GM19395 (cell line): ENCODE data around the gene FBXL15.

Source experiments
- ATAC-seq: cut with Tn5 transposase; IDR thresholded peaks from one replicate; pipeline ENCODE4 v1.9.1; 2021; ENCODE audit warnings: mild to moderate bottlenecking, moderate library complexity; ENCODE audit not compliant: unreplicated experiment

Gene FBXL15

DNA sequence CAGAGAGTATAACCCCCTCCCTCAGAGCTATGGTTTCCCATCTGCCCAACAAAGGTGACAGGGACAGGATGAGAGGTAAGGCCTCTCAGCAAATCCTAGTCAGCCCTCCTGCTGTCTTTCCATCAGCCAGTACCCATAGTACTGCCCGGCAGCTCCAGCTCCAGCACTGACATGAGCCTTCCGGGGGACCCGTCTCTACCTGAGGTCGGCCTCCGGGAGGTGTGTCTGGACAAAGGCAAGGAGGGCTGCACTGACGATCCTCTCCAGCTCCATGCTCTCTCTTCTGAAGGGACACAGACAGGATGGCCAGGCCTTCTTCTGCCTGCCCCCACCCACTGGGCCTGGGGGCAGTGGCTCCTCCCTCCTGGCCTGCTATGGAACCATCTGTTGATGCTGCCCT lies 4.3 kb downstream of the FBXL15 start:
- no peak for ATAC-seq

DNA sequence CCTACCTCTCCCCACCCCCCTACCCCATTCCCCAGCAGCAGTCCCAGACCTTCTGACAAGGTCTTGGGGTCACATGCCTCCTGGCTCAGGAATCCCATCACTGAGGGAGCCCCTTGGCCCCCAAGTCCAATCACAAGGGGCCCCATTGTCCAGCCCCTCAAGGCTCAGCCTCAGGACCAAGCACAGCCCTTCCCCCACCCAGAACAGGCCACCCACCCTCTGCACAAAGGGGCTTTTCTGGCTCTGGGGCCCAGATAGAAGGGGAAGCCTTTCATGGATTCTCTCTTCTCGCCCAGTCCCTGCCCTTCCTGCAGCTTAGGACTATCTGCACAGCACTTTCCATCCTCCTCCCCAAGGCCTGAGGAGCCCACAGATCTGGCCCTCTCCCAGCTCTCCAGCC lies 4.8 kb downstream of the FBXL15 start:
- no peak for ATAC-seq

DNA sequence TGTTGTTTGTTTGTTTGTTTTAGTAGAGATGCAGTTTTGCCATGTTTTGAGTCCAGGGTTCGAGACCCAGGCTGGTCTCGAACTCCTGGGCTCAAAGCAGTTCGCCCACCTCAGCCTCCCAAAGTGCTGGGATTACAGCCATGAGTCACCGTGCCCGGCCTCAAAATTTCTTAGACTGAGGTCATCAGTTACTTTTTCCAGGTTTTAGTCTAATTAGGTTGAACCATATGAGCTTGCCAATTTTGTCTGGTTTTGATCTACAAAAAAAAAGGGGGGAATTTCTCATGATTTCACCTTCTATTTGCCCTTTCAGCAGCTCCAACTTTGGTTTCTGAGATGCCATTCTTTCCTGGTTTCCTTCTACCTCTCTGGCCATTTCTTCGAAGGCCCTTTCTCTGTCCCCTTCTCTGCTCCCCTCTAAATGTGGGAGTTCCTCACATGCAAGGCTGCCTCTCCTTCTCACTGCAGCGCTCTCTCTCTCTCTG lies 6.2 kb downstream of the FBXL15 start:
- no peak for ATAC-seq

DNA sequence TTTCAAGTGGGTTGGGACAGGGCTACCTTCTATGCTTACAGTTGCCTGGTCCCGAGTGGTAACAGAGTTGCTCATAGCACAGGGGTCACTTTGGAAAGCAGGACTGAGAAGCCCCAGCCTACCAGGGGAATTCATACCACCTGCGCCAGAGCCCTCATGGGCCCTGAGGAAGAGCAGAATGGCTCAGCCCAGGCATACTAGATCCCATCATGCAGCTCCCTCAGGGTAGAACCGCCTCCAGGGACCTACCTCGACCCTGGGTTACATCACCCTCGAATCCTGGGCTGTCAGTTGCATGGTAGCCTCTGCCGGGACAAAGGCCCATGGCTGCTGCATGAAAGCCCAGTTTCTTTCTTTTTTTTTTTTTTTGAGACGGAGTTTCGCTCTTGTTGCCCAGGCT lies 8.8 kb downstream of the FBXL15 start:
- ATAC-seq: no peak

DNA sequence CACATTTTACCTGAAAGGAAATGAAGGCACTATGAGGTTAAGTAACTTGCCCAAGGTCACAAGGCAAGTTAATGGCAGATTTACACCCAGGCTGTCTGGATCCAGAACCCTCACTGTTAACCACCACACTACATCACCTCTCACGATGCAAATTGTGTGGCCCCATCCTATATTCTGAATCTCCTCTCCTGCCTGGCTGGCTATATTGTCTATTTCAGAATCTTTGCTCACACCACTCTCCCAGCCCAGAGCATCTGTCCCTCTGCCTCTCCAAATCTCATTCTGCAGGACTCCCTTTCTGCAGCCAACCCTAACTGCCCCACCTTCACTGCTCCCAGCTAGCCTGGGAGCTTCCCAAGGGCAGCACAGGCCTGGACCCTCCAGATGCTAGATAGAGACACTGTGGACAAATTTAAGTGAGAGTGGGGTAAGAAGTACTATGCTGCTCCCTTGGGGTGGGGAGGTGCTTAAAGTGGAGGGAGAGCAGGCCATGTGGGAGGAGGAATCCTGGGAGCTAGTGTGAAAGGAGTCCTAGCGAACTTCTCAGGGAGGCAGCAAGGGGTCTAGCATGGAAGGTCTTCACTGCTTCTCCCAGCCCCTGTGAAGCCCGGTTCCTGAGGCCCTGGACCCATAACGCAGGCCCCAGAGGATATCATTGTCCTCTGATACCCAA lies 11.0 kb downstream of the FBXL15 start:
- ATAC-seq: no peak

DNA sequence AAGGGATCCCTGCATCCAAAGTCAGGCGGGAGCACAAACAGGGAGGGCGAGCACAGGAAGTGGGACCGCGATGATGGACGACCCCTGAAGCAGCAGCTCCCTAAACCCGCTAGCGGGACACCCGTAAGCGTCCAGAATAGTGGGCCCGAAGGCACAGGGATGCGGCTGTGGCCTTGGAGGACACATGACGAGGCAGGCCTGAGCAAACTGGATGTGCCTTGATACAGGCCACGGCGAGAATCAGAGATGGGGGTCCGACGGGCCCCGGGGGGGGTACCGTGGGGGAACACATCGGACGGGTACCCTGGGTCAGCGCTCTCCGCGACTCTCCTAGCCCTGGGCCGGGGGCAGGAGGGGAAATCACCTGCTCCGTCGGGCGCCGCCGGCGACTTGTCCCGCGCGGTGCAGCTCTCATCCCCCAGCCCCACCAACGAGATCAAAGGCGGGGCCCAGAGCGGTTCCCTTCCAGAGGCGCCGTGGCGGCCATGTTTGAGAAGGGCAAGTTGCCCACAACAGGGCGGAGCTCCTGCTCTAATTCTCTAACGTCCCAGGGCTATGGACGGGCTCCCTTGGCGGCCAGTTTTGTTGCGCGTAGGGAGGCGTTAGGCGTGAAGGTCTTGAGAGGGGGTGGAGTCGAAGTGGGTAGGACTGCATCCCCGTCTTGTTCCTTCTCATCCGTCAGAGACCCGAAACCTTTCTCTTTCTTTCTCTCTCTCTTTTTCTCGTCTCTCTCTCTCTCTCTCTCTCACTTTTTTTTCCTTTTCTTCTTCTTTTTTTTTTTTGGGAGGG lies 11.7 kb downstream of the FBXL15 start, which contains the start of gene CUEDC2:
Gene CUEDC2 (minus strand): TSS at position 413 of the 789 bp plus-strand sequence. CDS start 7,386 bp downstream, outside the sequence.
- ATAC-seq: peak; percentile 94

DNA sequence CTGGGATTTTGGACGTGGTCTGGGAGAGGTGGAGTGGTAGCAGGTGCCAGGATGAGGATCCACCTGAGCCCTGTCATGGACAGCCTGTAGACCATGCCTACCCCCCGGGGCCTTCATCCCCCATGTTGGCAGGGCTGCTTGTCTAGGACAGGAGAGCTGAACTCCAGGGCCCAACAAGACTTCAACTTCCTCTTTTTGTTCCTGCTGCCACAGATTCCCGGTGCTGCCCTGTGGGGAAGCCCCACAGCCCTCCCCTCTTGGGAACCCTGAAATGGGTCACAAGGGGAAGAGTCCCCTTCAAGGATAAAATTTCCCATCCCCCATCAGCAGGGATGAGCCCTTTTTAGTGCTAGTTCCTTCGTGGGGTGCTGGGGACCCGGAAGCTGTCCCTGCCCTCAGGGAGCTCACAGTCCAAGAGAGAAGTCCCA lies 13.0 kb downstream of the FBXL15 start:
- ATAC-seq: no peak

DNA sequence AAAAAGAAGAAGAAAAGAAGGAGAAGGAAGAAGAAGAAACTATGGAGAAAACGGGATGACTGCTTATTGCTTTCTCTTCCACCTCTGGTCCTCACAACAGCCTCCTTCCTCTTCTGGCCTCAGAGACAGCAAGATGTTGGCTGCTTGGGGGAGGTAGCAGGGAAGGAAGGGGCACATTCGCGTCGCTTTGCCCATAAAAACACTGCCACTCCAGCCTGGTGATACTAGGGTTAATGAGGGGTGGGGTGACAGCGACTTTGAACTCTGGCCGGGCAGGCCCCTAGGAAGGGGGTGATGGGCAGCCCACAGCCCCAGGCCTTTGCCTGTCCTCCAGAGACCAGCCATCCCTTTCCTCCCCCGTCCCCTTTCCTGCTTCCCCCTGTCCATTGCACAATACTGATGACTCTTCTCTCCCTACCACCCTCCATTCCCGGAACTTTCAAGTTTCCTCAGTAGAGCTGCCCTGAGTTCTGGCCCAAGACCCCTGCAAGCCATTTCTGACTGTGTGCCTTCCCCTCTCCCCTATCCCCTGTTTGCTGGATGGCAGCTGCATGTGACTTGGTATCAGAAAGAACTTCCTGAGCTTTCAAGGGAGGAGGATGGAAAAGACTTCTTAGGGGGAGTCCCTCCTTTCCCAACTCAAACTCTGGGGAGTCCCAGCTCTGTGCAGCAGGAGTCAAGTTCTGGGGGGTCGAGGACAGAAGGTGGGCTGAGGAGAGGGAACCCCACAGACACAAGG lies 13.9 kb downstream of the FBXL15 start:
- ATAC-seq: no peak

DNA sequence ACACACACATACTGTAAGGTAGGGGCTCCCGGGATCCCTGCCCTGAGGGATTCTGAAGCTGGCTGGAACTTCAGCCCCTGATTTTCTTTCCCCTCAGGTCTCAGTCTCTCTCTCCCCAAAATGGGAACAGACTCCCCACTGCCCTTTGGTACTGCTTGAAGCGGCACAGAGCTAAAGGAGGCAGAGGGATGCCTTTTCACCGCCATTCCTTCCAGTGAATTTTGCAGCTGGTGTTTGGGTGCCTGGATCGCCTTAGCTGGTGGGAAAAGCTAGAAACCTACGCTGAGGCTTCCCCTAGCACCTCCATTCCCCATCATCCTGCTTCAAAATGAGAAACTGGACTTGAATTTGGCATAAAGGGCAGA lies 14.5 kb downstream of the FBXL15 start:
- ATAC-seq: no peak

DNA sequence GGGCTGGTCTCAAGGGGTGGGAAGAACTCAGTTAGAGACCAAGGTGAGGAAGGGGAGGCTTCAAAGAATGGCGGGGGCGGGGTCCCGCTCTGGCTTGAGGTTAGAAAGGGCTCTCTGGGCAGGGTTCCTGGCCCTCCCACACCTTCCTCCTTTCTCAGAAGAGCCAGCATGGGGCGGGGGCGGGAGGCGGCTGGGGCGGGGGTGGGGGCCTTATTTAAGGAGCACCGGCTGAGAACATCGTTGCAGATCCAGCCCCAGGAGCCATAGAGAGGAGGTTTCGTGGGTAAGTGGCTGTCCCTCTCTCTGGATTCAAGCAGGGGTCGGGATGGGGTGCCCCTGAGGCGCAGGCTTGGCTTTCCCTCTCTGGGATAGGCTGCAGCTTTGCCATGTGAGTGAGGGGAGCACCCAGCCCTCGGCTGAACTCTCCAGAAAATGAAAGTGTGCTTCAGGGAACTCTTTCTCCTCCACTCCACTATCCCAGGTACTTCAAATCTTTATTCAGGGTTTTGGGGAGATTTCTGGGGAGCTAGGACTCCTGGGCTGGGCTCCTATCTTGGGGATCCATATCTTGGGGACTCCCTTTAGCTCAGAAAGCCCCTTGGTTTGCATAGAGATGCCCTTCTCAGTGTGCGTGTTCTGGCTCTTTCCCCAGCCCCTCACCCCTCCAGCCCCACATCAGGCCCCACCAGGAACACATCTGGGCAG lies 15.0 kb downstream of the FBXL15 start:
- ATAC-seq: no peak

DNA sequence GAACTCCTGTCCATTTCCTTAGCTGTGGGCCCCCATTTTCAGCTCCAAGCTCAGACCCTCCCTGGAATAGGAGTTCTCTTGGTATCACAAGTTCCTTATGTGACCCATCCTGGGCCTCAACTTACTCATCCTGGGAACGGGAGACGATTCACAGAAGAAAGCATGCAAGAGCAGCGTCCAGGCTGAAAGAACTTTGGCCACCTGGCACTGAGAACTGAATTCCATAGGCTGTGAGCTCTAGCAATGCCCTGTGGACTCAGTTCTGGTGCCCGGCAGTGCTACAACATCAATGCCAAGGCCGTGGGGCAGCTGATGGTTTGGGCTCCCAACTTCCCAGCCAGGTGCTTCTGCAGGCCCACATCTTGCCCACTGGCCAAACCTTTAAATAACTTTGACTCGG lies 15.7 kb downstream of the FBXL15 start:
- ATAC-seq: no peak

DNA sequence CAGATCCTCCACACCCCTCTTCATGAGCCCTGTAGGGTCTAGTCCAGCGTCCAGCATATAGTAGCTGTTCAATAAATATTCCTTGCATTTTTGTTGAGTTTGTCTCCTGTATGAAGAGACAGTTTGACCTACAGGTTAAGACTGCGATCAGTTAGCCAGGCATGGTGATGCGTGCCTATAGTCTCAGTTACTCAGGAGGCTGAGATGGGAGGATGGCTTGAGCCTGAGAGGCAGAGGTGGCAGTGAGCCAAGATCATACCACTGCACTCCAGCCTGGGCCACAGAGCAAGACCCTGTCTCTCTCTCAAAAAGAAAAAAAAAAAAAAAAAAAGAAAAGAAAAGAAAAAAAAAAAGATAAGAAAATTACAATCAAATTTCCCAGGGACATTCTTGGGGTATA lies 16.9 kb downstream of the FBXL15 start:
- ATAC-seq: no peak

DNA sequence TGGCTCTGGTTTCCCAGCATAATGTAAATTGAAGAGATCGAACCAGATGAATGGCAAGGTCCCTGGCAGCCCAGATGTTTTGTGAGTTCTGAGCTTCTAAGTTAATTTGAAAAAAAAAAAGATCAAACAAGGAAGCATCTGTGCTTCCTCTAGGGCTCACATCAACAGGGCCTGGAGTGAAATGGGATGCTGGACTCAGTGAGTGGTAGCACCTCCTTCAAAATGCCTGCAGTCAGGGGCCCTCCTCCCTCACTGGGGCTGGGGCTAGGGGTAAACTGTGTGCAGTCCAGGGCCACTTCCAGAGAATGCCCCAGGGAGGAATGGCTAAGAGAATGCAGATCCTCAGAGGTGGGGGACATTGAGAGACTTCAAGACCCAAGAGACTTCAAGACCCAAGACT lies 17.7 kb downstream of the FBXL15 start:
- ATAC-seq: no peak

DNA sequence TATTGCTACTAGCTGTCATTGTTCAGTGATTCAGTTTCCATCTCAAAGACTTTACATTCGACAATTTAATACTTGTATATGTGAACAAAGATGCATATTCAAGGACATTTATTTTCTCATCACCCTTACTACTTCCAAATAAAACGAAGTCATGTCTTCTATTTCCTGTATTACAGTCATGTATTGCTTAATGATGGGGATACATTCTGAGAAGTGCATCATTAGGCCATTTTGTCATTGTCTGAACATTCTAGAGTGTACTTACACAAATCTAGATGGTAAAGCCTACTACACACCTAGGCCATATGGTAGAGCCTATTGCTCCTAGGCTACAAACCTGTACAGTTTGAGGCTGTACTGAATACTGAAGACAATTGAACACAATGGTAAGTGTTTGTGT lies 24.2 kb downstream of the FBXL15 start:
- no peak for ATAC-seq

DNA sequence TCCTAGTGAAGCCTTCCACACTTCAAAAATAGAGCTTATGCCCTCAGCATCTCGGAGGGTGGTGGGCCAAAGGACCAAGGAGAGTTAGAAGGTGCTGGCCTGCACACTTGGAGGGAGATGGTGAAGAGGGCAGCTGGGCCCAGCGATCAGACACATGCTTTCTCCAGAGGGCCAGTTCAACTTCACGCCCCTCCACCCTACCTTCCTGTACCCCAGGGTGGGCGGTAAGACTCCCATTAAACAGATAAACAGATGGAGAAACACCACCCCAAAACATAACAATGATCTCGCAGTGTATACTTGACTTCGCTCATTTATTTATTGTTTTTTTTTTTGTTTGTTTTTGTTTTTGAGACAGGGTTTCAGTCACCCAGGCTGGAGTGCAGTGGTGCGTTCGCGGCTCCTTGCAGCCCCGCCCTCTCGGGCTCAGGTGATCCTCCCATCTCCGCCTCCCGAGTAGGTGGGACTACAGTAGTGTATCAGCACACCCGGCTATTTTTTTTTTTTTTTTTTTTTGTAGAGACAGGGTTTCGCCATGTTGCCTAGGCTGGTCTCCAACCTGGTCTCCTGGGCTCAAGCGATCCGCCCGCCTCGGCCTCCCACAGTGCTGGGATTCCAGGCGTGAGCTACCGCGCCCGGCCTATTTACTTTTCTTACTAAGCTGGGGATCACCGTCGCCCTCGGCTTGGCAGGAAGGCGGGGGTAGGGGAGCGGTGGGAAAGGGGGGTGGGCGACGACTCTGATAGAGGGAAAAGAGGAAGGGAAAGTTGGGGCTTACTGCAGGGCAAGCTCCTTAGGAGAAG lies 28.9 kb downstream of the FBXL15 start:
- ATAC-seq: peak; percentile 56

DNA sequence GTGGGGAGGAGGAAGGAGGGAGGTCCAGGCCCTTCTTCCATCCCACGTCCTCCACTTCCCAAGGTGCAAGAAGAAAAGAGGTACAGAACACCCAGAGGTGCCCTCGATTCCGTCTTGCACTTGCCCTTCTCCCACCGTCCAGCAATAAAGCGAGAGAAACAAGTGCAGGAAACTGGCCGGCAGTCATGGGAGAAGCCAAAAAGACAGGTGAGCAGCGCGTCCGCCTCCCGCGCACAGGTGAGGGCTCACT lies 29.4 kb downstream of the FBXL15 start:
- peak; percentile 13 for ATAC-seq

DNA sequence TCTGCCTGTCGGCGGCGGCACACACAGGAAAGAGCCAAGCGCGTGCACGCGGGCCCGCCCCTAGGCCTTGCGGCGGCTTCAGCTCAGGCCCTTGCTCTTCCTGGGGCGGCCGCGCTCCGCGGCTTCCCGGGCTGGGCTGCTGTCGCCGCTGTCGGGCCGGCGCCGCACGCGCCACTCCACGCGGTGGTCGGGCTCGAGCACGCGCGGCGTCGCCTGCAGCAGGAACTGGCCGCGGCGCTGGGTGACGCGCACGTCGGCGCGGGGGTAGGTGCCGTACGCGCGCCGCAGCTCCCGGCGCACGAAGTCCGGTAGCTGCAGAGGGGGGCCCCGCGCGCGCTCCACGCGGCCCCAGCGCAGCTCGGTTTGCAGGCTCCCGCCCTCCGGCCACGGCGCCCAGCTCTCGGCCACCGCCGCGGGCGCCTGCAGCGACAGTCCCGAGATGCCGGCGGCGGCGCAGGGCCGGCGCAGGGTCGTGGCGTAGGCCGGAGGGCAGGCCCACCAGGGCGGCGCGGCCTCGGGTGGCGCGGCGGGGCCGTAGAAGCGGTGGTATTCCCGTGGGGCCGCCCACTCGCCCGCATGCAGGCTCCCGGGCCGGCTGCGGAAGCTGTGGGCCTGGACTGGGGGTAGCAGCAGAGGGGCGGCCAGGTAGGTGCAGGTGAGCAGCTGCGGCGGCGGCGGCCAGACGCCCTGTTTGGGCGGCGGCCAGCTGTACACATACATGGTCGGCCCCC lies 29.9 kb downstream of the FBXL15 start:
- ATAC-seq: peak; percentile 68

DNA sequence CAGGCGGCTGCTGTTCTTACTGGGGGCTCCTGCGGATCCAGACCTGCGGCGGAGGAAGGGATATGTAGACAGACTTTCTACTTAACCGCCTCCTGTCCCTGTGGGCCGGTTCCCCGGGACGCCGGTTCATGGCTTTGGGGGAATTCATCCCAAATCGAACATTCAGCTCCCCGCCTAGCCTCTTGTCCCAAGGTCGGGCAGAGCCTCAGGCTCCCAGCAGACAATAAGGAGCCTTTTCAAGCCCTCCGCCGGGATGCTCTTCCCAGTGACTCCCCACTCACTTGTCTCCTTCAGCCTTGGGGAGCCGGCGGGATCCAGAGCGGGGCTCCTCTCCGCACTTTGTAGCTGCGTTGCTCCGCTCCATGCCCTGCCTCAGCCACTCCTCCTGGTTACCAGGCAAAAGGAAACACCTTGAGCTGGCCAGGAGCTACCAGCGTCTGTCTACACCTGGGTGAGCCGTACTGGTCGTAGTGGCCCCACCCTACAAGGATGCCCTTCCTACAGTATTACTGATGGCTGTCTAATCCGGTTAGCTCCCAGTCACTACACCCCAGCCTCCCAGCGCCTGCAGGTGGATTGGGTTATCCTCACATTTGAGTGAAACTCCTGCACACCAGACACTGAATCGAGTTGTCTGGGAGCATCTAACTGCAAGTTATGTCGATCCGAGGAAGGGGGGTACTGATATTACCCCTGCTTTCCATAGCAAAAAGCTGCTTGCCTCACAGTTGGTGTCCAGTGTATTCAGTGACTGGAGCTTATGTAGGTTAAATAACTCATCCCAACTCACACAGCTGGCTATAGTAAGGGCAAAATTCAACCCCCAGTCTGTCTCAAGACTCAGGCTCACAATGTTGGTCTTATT lies 30.7 kb downstream of the FBXL15 start, which contains the start of gene C10orf95:
Gene C10orf95 (minus strand): TSS at position 439 of the 865 bp plus-strand sequence. CDS start 450 bp downstream, outside the sequence.
- ATAC-seq: no peak
